ENCODE results near the gene RABL2B.

GRCh38 chr22:50724616-50725015 lies 58.8 kb downstream of the RABL2B start:
- TF ChIP-seq PATZ1 (CRISPR knock-in tag; IDR thresholded peaks at IDR 0.05; ENCODE audit: borderline replicate concordance) (no peak), RARB (CRISPR knock-in tag; IDR thresholded peaks at IDR 0.05) (no peak)

All from SK-N-SH treated with all-trans-retinoic acid at 6 μM for 48 hours (cell line).